Subcutaneous adipose tissue (tissue), 4 donors: Measurements from ENCODE around the gene BTBD19. TPM values are rescaled to one million over a fixed set of nuclear protein-coding genes. Genes with fewer than 3 reads are reported as not detected.

ENCODE experiments used
- CTCF ChIP-seq: fragments of 450-650 bp; IDR thresholded peaks from one replicate; pipeline ENCODE4 v1.5.1; 2016; ENCODE audit warnings: low read depth, mild to moderate bottlenecking, control low read depth, antibody characterized with exemption, moderate library complexity
- total RNA-seq, 4 donors: library from RNA; depleted of rRNA; stranded (reverse); fragments of >200 nt; gene quantifications; one replicate each; pipeline ENCODE4 v1.1.0, GENCODE V29; 2016

Gene BTBD19
- total RNA-seq, 4 donors from 2014 or later: 1.8 to 5.1 (median 4.2) TPM

- TF ChIP-seq CTCF: no peak
Observed at GRCh38 chr1:44785029-44785380, 23.3 kb upstream of the BTBD19 start.

- TF ChIP-seq CTCF: no peak
Observed at GRCh38 chr1:44785501-44786137, 22.7 kb upstream of the BTBD19 start.

- TF ChIP-seq CTCF: no peak
Observed at GRCh38 chr1:44786138-44786840, 22.0 kb upstream of the BTBD19 start.

GRCh38 chr1:44786841-44787426, 21.4 kb upstream of the BTBD19 start:
- TF ChIP-seq CTCF: no peak

GRCh38 chr1:44787506-44787905, 20.8 kb upstream of the BTBD19 start:
- TF ChIP-seq CTCF: no peak

- no peak for TF ChIP-seq CTCF
Observed at GRCh38 chr1:44788120-44788860, 20.0 kb upstream of the BTBD19 start, which contains the start of gene BEST4. BEST4 (minus strand) TSS chr1:44788170; CDS start chr1:44787705, 465 bp downstream.
